Activated CD8-positive, alpha-beta T cell treated with anti-CD3 and anti-CD28 coated beads for 36 hours (primary cell): ENCODE results near the gene TMEM121. TPM values are rescaled to one million over a fixed set of nuclear protein-coding genes. Genes with fewer than 3 reads are reported as not detected.
"Not testable (repeated sequence)": the region's sequence is repeated elsewhere in the genome, so short reads cannot be mapped to it uniquely, and the experiment has no call there.

Experiments used
- ATAC-seq: fragments of 200-7000 bp; cut with Tn5 transposase; one replicate; pipeline ENCODE4 v1.10.0; 2021; ENCODE audit warnings: mild to moderate bottlenecking, moderate library complexity
- CTCF ChIA-PET: fragments of 350-600 bp; sonication (Branson Sonifier 250); formaldehyde crosslinking; loops from one replicate; lab custom pipeline; 2021; ENCODE audit warnings: antibody characterized with exemption; lab: Charles Lee
- POLR2A ChIA-PET: fragments of 350-600 bp; sonication (Branson Sonifier 250); formaldehyde crosslinking; loops from one replicate; lab custom pipeline; 2021; ENCODE audit warnings: antibody characterized with exemption; lab: Charles Lee
- DNase-seq: peaks from one replicate; pipeline ENCODE4 v3.0.0-alpha.2; 2020
- H3K27ac Mint-ChIP-seq: one replicate; pipeline ENCODE4 v1.8.0; 2021; ENCODE audit warnings: mild to moderate bottlenecking, mixed read lengths
- H3K27me3 Mint-ChIP-seq: one replicate; pipeline ENCODE4 v1.8.0; 2021; ENCODE audit warnings: mixed read lengths
- H3K36me3 Mint-ChIP-seq: one replicate; pipeline ENCODE4 v1.8.0; 2021; ENCODE audit warnings: low read depth, mixed read lengths
- H3K4me1 Mint-ChIP-seq: one replicate; pipeline ENCODE4 v1.8.0; 2021; ENCODE audit warnings: low read depth, mixed read lengths
- H3K4me3 Mint-ChIP-seq: one replicate; pipeline ENCODE4 v1.8.0; 2021; ENCODE audit warnings: mild to moderate bottlenecking, moderate library complexity, mixed read lengths
- H3K9me3 Mint-ChIP-seq: one replicate; pipeline ENCODE4 v1.8.0; 2021; ENCODE audit warnings: mixed read lengths
- CTCF ChIP-seq: fragments of 200-600 bp; IDR thresholded peaks from one replicate; pipeline ENCODE4 v1.8.0; 2022; ENCODE audit warnings: antibody characterized with exemption, mild to moderate bottlenecking
- intact Hi-C: fragments of 100-400 bp; cut with micrococcal nuclease; formaldehyde crosslinking; loops from one replicate; pipeline ENCODE4 v1.10.0; 2022
- total RNA-seq, 2 experiments: library from RNA; stranded (reverse); gene quantifications; one replicate each; pipeline ENCODE4 v1.2.3, GENCODE V29; 2021

TMEM121 gene
- total RNA-seq, 2 experiments from 2014 or later: 12.0 to 12.1 TPM

GRCh38 chr14:105566248-105567163 lies 40.1 kb downstream of the TMEM121 start:
- H3K36me3 Mint-ChIP-seq, H3K27ac Mint-ChIP-seq, CTCF ChIA-PET, DNase-seq, POLR2A ChIA-PET, ATAC-seq, H3K27me3 Mint-ChIP-seq, H3K4me3 Mint-ChIP-seq, H3K4me1 Mint-ChIP-seq: not testable (repeated sequence)
- intact Hi-C loops: loop anchor here (5.0 kb wide), 1 partner anchor 121 kb away; no protein-coding TSS in a partner anchor
- peaks cover 10% of the 10 kb centered on the region for H3K9me3 Mint-ChIP-seq

- H3K27me3 Mint-ChIP-seq, H3K27ac Mint-ChIP-seq, POLR2A ChIA-PET, H3K4me1 Mint-ChIP-seq, ATAC-seq, DNase-seq, H3K4me3 Mint-ChIP-seq, H3K36me3 Mint-ChIP-seq, CTCF ChIA-PET: not testable (repeated sequence)
- peaks cover 10% of the 10 kb centered on the region for H3K9me3 Mint-ChIP-seq
- intact Hi-C loops: loop anchor here (5.0 kb wide), 1 partner anchor 120 kb away; no protein-coding TSS in a partner anchor
These were observed 41.1 kb downstream of the TMEM121 start for GRCh38 chr14:105567164-105568103.

GRCh38 chr14:105568140-105568843 lies 41.9 kb downstream of the TMEM121 start:
- H3K9me3 Mint-ChIP-seq: peaks cover 10% of the 10 kb centered on the region
- POLR2A ChIA-PET, H3K27me3 Mint-ChIP-seq, H3K27ac Mint-ChIP-seq, CTCF ChIA-PET, H3K4me3 Mint-ChIP-seq, H3K4me1 Mint-ChIP-seq, H3K36me3 Mint-ChIP-seq, DNase-seq: not testable (repeated sequence)
- ATAC-seq: peak; percentile 43
- intact Hi-C loops: loop anchor here (5.0 kb wide), 1 partner anchor 119 kb away; no protein-coding TSS in a partner anchor

- POLR2A ChIA-PET: no interaction called here
- Mint-ChIP-seq H3K36me3 (no peaks in the 10 kb centered on the region), H3K27me3 (no peaks in the 10 kb centered on the region), H3K27ac (no peak overlapping the region), H3K4me3 (no peak overlapping the region), H3K4me1 (no peaks in the 10 kb centered on the region), H3K9me3 (peaks cover 10% of the 10 kb centered on the region)
- TF ChIP-seq CTCF: no peak
- ATAC-seq: no peak
- no peak for DNase-seq
- intact Hi-C loops: loop anchor here (5.0 kb wide), 1 partner anchor 118 kb away; no protein-coding TSS in a partner anchor
- CTCF ChIA-PET: no interaction called here
These were observed 42.7 kb downstream of the TMEM121 start for GRCh38 chr14:105568859-105569766.

GRCh38 chr14:105570482-105570881 lies 44.1 kb downstream of the TMEM121 start:
- intact Hi-C loops: no loop called here
- no peaks in the 10 kb centered on the region for H3K4me1 Mint-ChIP-seq
- DNase-seq: no peak
- H3K27ac Mint-ChIP-seq: no peak overlapping the region
- TF ChIP-seq CTCF: no peak
- ATAC-seq: no peak
- ChIA-PET POLR2A (no interaction called here), CTCF (no interaction called here)
- peaks cover 10% of the 10 kb centered on the region for H3K9me3 Mint-ChIP-seq
- H3K27me3 Mint-ChIP-seq: no peaks in the 10 kb centered on the region
- no peaks in the 10 kb centered on the region for H3K36me3 Mint-ChIP-seq
- H3K4me3 Mint-ChIP-seq: no peak overlapping the region

GRCh38 chr14:105571181-105571951 lies 45.0 kb downstream of the TMEM121 start:
- H3K4me3 Mint-ChIP-seq, intact Hi-C loops: not testable (repeated sequence)

GRCh38 chr14:105572063-105572462 lies 45.7 kb downstream of the TMEM121 start:
- H3K9me3 Mint-ChIP-seq, POLR2A ChIA-PET, H3K27ac Mint-ChIP-seq, H3K27me3 Mint-ChIP-seq, DNase-seq, intact Hi-C loops, H3K4me1 Mint-ChIP-seq, ATAC-seq, CTCF ChIA-PET, H3K36me3 Mint-ChIP-seq, H3K4me3 Mint-ChIP-seq: not testable (repeated sequence)

More at GRCh38 chr14:105571181-105571951, 45.0 kb downstream of the TMEM121 start:
- H3K36me3 Mint-ChIP-seq, H3K4me1 Mint-ChIP-seq, H3K27me3 Mint-ChIP-seq, ATAC-seq, POLR2A ChIA-PET, H3K27ac Mint-ChIP-seq, DNase-seq, CTCF ChIA-PET: not testable (repeated sequence)
- peaks cover 10% of the 10 kb centered on the region for H3K9me3 Mint-ChIP-seq

- H3K36me3 Mint-ChIP-seq, H3K27me3 Mint-ChIP-seq, CTCF ChIA-PET, DNase-seq, H3K27ac Mint-ChIP-seq, H3K4me3 Mint-ChIP-seq, intact Hi-C loops, POLR2A ChIA-PET, H3K4me1 Mint-ChIP-seq, ATAC-seq, H3K9me3 Mint-ChIP-seq: not testable (repeated sequence)
These were observed 47.5 kb downstream of the TMEM121 start for GRCh38 chr14:105573841-105574240.
